Fibroblast of skin of left biceps (primary cell): ENCODE results near the gene SYN1.
A peak's percentile ranks its signal among the peaks of the same experiment; 100 is the strongest.
"Not testable (repeated sequence)": the region's sequence is repeated elsewhere in the genome, so short reads cannot be mapped to it uniquely, and the experiment has no call there.

Experiments
- DNase-seq, 2 experiments: peaks; one replicate each; pipeline ENCODE4 v3.0.0-alpha.2; 2013; ENCODE audit warnings: low read depth in 2 of 2

SYN1 gene

DNA sequence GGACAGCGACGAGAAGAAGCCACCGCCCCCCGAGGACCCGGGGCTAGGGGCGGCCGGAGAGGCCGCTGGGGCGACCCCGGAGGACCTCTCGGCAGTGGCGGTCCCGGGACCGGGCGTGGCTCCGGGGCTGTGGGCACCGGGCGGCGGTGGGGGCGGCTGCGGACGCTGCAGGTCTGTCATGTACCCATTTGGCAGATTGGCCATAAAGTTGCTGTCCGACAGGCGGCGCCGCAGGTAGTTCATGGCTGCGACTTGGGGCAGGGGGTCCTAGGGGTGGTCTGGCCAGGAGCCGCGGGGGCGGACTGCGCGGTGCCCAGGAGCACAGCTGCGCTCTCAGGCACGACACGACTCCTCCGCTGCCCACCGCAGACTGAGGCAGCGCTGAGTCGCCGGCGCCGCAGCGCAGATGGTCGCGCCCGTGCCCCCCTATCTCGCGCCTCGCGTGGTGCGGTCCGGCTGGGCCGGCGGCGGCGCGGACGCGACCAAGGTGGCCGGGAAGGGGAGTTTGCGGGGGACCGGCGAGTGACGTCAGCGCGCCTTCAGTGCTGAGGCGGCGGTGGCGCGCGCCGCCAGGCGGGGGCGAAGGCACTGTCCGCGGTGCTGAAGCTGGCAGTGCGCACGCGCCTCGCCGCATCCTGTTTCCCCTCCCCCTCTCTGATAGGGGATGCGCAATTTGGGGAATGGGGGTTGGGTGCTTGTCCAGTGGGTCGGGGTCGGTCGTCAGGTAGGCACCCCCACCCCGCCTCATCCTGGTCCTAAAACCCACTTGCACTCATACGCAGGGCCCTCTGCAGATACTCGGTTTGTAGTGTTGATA, at the start of gene SYN1:
Gene SYN1, minus strand, starts transcription at position 372 of the 817 bp plus-strand sequence. Its CDS starts 129 bp downstream, at position 243.
- peak; percentile 44 to 50 for DNase-seq

DNA sequence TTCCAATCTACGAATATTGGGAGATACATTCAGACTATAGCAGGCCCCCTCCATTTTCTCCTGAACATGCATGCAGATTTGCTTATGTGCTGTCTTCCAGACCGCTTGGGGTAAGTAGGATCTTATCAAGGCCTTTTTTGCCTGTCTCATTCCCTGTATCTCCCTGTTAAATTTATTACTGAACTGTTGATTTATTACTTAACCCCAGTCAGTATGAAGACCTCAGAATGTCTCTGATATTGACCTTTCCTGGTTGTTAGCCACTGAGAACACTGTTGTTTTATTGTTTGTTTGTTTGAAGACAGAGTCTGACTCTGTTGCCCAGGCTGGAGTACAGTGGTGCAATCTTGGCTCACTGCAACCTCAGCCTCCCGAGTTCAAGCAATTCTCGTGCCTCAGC, 46.1 kb upstream of the SYN1 start:
- not testable (repeated sequence) for DNase-seq

GRCh38 chrX:47664737-47665136, 45.1 kb upstream of the SYN1 start:
- DNase-seq, result no peak

GRCh38 chrX:47662144-47662657, 42.5 kb upstream of the SYN1 start:
- peak; percentile 82 to 87 for DNase-seq

DNA sequence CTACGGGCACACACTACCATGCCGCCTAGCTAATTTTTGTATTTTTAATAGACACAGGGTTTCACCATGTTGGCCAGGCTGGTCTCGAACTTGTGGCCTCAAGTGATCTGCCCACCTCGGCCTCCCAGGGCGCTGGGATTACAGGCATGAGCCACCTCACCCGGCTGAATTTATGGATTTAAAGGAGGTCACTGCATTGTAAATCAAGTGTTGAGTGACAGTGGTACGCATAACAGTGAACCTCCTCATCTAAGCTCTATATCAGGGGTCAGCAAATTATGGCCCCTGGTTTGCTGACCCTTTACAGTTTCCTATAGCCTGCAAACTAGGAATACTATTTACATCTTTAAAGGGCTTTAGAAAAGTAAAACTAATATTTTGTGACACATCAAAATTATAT, 41.9 kb upstream of the SYN1 start:
- no peak for DNase-seq

- no peak for DNase-seq
Observed at GRCh38 chrX:47659421-47659726, 39.7 kb upstream of the SYN1 start.

DNA sequence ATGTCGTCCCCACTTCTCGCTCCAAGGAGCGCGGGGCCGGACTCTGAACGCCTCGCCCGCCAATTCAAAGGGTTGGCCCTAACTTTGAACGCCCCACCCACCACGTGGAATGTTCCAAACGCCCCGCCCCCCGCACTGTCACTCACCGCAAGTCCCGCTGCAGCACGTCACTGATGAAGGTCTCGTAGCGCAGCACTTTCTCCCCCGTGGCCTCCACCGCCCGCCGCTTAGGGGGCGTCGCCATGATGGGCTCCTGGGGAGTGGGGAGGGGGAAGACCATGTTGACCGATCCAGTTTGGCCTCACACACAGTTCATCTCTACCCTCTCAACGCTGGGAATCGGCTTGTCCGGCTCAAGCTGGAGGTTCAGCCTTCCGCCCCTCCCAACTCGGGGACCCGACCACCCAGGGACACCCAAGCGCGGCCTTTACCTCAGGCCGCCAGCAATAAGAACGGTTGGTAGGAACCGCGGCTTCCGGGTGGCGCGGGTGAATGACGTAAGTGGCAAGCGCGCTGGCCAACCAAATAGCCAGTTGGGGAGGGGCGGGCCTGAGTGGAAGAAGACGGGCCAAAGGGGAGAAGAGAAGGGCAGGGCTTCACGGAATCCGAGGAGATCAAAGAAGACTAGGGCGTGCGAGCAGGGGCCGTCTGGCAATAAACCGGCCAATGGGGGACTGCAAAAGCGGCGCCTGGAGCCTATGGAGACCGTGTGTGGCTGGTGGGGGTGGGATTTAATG, 39.2 kb upstream of the SYN1 start, which contains the start of gene UXT:
Gene UXT, minus strand, starts transcription at position 497 of the 737 bp plus-strand sequence. Its CDS starts 253 bp downstream, at position 244.
- DNase-seq, result peak; percentile 91 to 92

DNA sequence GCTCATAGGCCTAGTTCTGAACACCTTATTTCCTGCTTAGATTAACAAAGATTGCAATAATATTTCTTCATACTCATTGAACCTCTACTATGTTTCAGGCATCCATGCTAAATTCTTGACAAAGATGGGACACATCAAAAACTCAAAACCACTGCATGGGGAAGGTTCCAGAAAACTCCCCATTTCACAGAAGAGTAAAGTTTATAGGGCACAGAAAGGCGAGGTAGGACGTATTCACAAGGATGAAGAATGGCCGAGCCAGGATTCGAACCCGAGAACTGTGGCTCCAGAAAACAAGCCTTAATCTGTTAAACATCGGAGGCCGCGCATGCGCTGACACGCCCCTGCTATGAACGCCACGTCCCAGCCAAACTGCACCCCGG, 38.6 kb upstream of the SYN1 start:
- no peak for DNase-seq

- DNase-seq, result no peak
Observed at GRCh38 chrX:47651043-47651905, 31.6 kb upstream of the SYN1 start.

DNA sequence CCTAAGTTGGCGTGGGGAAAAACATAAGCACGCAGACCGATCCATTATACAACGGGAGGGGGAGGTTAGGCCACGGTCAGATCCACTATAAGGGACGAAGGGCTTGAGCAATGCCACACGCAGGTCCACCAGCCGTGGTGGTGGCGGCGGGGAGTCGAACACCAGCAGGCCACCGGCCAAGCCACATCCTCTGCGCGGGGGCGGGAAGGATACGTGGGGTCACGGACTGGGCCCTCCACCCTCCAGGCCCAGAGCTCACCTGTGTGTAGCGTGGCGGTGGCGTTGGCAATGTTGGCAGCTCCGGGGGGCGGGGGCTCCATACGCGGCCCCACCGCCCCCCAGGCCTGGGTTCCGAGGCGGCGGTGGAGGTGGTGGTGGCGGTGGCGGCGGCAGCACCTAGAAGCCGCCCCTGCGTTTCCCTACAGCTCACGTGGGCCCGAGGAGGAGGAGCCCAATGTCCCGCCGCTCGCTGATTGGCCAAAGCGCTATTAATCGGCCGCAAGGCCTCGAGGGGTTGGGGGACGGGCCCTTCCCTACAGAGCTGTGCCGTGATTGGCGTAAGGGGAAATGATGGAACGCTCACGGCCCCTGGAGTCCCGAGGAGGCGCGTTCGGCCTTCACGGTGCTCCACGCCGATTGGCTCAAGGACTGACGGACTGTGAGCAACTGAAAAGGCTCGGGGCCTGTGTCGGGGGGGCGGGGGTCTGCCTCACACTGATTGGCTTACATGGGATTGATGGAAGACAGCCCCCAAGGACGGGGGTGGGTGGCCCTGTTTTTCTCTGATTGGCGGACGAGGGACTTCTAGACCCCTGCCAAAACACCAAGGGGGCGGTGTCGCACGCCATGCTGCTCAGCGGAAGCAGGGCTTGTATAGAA, 30.7 kb upstream of the SYN1 start, which contains the start of gene ELK1:
Gene ELK1, minus strand, starts transcription at position 400 of the 879 bp plus-strand sequence. CDS start 9,122 bp downstream, outside the sequence.
- DNase-seq, result peak; percentile 96

DNA sequence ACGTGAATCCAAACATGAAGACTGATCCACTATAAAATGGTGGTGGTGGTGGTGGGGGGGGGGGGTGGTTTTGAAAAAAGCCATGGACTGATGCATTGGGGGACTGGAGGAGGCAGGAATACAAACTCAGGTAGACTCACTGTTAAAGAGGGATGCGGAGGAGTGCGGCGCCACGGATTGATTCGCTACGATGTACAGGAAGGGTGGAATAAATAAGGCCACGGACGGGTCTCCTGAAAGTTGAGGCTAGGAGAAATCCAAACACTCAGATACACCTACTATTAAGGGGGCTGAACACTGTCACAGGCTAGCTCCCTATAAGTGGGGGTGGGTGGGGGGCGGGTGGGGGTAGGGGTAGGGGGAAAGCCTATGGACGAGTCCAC, 30.1 kb upstream of the SYN1 start:
- DNase-seq, result no peak

GRCh38 chrX:47649271-47649670, 29.6 kb upstream of the SYN1 start:
- no peak for DNase-seq

DNA sequence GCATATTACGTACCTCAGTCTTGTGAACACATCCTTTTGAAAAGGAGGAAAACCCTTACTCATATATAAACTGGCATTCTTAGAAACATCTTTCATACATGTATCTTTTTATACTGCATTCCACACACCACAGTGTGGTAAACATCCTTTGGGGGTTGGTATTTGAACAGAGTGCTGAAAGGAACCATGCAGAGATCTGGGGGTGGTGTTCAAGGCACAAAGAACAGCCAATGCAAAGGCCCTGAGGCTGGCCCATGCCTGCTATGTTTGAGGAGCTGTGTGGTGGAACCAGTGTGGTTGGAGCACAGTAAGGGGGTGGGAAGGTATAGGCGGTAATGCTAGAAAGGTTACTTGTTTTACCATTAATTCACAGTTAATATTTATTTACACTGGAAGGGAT, 28.7 kb upstream of the SYN1 start:
- DNase-seq, result no peak

DNA sequence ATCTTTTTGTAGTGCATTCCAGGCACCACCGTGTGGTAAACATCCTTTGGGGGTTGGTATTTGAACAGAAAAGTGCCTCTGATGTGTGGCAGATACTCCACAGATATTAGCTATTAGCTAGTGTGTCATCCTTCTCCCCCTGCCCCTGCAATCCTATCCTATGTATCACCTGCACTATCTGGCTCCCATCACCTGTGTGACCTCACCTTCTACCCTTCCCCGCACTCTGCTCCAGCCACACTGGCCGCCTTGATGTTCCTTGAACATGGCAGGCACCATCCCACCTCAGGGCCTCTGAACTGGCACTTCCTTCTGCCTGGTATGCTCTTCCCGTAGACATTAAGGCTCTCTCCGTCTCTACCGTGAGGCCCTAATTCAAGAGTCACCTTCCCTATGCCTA, 27.0 kb upstream of the SYN1 start:
- DNase-seq, result no peak

DNA sequence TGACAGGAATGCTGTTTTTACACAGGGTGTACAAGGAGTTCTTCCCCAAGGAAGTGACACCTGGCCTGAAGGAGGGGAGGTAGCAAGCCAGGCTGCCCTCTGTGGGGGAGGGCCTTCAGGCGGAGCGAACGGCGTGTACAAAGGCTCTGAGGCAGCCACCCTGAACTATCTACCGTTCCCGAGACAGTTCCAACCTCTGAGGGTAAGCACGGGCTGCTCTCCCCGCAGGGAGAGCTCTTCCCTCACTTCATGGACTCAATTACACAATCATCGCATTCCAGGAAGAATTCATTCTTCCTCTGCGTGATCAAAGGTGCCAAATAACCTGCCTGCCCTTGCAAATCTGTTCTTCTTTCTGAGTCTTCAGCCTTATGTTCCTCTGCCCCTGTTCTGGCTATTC, 25.9 kb upstream of the SYN1 start:
- DNase-seq, result no peak

- DNase-seq, result no peak
Observed at GRCh38 chrX:47644557-47645091, 25.0 kb upstream of the SYN1 start.

GRCh38 chrX:47643926-47644325, 24.3 kb upstream of the SYN1 start:
- DNase-seq, result no peak

- no peak for DNase-seq
Observed at GRCh38 chrX:47638816-47639215, 19.2 kb upstream of the SYN1 start.

GRCh38 chrX:47637546-47638195, 18.0 kb upstream of the SYN1 start:
- DNase-seq, result no peak
